OCI-LY1 (cell line): ENCODE results near the gene KCNE2.
A peak's percentile ranks its signal among the peaks of the same experiment; 100 is the strongest.

Experiments
- H2AFZ ChIP-seq: fragments of 200-600 bp; sonication (generic), shearing (Covaris generic); 2 replicates; pipeline ENCODE4 v1.6.0; 2014; ENCODE audit warnings: antibody characterized with exemption, mild to moderate bottlenecking, low read length
- H3F3A ChIP-seq: fragments of 200-600 bp; sonication (generic), shearing (Covaris generic); 2 replicates; pipeline ENCODE4 v1.6.0; 2014; ENCODE audit warnings: mild to moderate bottlenecking, antibody characterized with exemption, low read length, moderate library complexity; ENCODE audit not compliant: insufficient read depth
- H3K27ac ChIP-seq: fragments of 200-600 bp; sonication (generic); 2 replicates; pipeline ENCODE4 v1.5.1; 2014; ENCODE audit warnings: low read length, mixed run types, mild to moderate bottlenecking, low read depth; ENCODE audit not compliant: poor library complexity, severe bottlenecking
- H3K27me3 ChIP-seq: fragments of 200-600 bp; sonication (generic); 2 replicates; pipeline ENCODE4 v1.6.0; 2014; ENCODE audit warnings: antibody characterized with exemption, mild to moderate bottlenecking, low read length, moderate library complexity; ENCODE audit not compliant: insufficient read depth
- H3K36me3 ChIP-seq: fragments of 200-600 bp; sonication (generic); 2 replicates; pipeline ENCODE4 v1.6.1; 2014; ENCODE audit warnings: mild to moderate bottlenecking, antibody characterized with exemption, low read length, moderate library complexity, mixed read lengths; ENCODE audit not compliant: insufficient read depth
- H3K4me1 ChIP-seq: fragments of 200-600 bp; sonication (generic); 2 replicates; pipeline ENCODE4 v1.5.1; 2014; ENCODE audit warnings: mild to moderate bottlenecking, low read length, moderate library complexity; ENCODE audit not compliant: insufficient read depth, severe bottlenecking
- H3K4me2 ChIP-seq: fragments of 200-600 bp; sonication (generic), shearing (Covaris generic); 2 replicates; pipeline ENCODE4 v1.6.1; 2014; ENCODE audit warnings: low read length
- H3K4me3 ChIP-seq: fragments of 200-600 bp; sonication (generic); 2 replicates; pipeline ENCODE4 v1.5.1; 2014; ENCODE audit warnings: low read length, low read depth, mild to moderate bottlenecking, mixed read lengths; ENCODE audit not compliant: poor library complexity, severe bottlenecking
- H3K79me2 ChIP-seq: fragments of 200-600 bp; shearing (Covaris generic); 2 replicates; pipeline ENCODE4 v1.6.1; 2016; ENCODE audit warnings: mixed run types, low read length, mixed read lengths; ENCODE audit not compliant: insufficient read depth
- H3K9ac ChIP-seq: fragments of 200-600 bp; sonication (generic), shearing (Covaris generic); 2 replicates; pipeline ENCODE4 v1.6.1; 2014; ENCODE audit warnings: mild to moderate bottlenecking, low read length, mixed read lengths
- H3K9me2 ChIP-seq: fragments of 200-600 bp; sonication (generic), shearing (Covaris generic); 2 replicates; pipeline ENCODE4 v1.6.1; 2014; ENCODE audit warnings: low read depth, mild to moderate bottlenecking, low read length, mixed read lengths
- H3K9me3 ChIP-seq: fragments of 200-600 bp; shearing (Covaris generic); 2 replicates; pipeline ENCODE4 v1.6.1; 2014; ENCODE audit warnings: low read length, mixed read lengths
- H4K20me1 ChIP-seq: fragments of 200-600 bp; sonication (generic), shearing (Covaris generic); 2 replicates; pipeline ENCODE4 v1.6.0; 2016; ENCODE audit warnings: mild to moderate bottlenecking, low read length; ENCODE audit not compliant: insufficient read depth
- EZH2 ChIP-seq: fragments of 200-600 bp; sonication (generic), shearing (Covaris generic); IDR thresholded peaks from 2 replicates; pipeline ENCODE4 v1.8.0; 2017; ENCODE audit warnings: borderline replicate concordance, mixed run types, mild to moderate bottlenecking, antibody characterized with exemption, low read length, moderate library complexity, mixed read lengths
- TF ChIP-seq, protein P1 (sequence below): fragments of 200-600 bp; sonication (generic), shearing (Covaris generic); IDR thresholded peaks from 2 replicates; pipeline ENCODE4 v1.5.1; 2017; ENCODE audit warnings: mild to moderate bottlenecking, antibody characterized with exemption, low read length, moderate library complexity, mixed read lengths

Gene KCNE2

DNA sequence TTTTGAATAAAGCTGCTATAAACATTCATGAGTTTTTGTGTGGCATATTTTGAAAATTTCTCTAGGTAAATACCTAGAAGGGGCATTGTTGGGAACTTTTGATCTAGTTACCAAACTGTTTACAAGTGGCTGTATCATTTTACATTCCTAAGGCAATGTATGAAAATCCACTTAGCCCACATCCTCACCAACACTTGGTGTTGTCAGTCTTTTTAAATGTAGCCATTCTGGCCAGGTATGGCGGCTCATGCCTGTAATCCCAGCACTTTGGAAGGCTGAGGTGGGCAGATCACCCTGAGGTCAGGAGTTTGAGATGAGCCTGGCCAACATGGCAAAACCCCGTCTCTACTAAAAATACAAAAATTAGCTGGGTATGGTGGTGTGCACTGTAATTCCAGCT is 5.9 kb upstream of the KCNE2 start:
- peaks cover 19% of the 10 kb centered on the region for H3K4me1 ChIP-seq
- H3K9me3 ChIP-seq, result no peaks in the 10 kb centered on the region
- no peak overlapping the region for H3K27ac ChIP-seq
- H3K4me2 ChIP-seq, result no peak overlapping the region
- H3K9me2 ChIP-seq, result no peaks in the 10 kb centered on the region
- no peak overlapping the region for H3K4me3 ChIP-seq
- peaks cover 3% of the 10 kb centered on the region; the same call in 1 of the 2 replicates for H3K27me3 ChIP-seq
- no peak overlapping the region for H3K9ac ChIP-seq
- H3K36me3 ChIP-seq, result no peaks in the 10 kb centered on the region; the same call in 1 of the 2 replicates
- no peaks in the 10 kb centered on the region for H4K20me1 ChIP-seq
- no peaks in the 10 kb centered on the region for H3F3A ChIP-seq
- no peaks in the 10 kb centered on the region for H3K79me2 ChIP-seq
- TF ChIP-seq, protein P1, sequence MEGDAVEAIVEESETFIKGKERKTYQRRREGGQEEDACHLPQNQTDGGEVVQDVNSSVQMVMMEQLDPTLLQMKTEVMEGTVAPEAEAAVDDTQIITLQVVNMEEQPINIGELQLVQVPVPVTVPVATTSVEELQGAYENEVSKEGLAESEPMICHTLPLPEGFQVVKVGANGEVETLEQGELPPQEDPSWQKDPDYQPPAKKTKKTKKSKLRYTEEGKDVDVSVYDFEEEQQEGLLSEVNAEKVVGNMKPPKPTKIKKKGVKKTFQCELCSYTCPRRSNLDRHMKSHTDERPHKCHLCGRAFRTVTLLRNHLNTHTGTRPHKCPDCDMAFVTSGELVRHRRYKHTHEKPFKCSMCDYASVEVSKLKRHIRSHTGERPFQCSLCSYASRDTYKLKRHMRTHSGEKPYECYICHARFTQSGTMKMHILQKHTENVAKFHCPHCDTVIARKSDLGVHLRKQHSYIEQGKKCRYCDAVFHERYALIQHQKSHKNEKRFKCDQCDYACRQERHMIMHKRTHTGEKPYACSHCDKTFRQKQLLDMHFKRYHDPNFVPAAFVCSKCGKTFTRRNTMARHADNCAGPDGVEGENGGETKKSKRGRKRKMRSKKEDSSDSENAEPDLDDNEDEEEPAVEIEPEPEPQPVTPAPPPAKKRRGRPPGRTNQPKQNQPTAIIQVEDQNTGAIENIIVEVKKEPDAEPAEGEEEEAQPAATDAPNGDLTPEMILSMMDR, result no peak
- TF ChIP-seq EZH2, result no peak
- H2AFZ ChIP-seq, result no peak overlapping the region

DNA sequence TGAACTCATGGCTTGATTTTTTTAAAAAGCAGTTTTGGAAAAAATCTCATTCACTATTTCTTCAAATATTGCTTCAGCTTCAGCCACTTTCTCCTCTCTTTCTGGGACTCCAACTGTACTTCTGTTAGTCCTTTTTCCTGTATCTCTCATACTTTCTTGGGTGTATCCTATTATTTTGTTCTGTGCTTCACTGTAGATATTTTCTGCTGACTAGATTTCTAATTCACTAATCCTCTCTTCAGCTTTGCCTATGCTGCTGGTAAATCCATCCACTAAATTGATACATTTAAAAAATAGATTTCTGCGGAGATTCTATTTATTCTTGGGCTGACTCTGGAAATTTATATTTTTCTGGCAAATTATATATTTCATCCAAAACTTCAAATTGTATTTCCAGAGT is 4.9 kb upstream of the KCNE2 start:
- Histone ChIP-seq H3K27ac (no peak overlapping the region), H2AFZ (no peak overlapping the region), H3K9ac (no peak overlapping the region), H3K9me3 (no peaks in the 10 kb centered on the region), H3K36me3 (no peaks in the 10 kb centered on the region; the same call in 1 of the 2 replicates), H3F3A (no peaks in the 10 kb centered on the region), H4K20me1 (no peaks in the 10 kb centered on the region), H3K4me2 (no peak overlapping the region), H3K27me3 (peaks cover 3% of the 10 kb centered on the region; the same call in 1 of the 2 replicates), H3K4me3 (no peak overlapping the region), H3K79me2 (no peaks in the 10 kb centered on the region), H3K4me1 (peaks cover 15% of the 10 kb centered on the region), H3K9me2 (no peaks in the 10 kb centered on the region)
- no peak for TF ChIP-seq EZH2
- TF ChIP-seq, protein P1, result no peak

DNA sequence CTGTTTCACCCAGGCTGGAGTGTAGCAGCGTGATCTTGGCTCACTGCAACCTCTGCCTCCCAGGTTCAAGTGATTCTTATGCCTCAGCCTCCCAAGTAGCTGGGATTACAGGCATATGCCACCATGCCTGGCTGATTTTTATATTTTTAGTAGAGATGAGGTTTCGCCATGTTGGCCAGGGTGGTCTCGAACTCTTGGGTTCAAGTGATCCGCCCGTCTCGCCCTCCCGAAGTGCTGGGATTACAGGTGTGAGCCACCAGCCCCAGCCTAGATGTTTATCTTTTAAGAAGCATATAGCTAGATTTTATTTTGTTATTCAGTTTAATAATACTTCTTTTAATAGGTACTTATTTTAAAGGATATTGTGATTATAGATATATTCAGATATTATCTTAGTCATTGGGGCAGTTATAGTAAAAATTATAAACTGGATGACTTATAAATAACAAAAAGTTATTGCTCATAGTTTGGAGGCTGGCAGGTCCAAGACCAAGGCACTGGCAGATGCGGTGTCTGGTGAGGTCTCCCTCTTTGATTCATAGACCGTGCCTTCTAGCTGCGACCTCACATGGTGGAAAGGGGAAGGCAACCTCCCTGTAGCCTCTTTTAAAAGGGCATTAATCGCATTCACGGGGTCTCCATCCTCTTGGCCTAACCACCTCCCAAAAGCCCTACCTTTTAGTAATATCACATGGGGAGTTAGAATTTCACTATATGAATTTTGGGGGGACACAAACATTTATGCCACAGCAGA is 3.1 kb upstream of the KCNE2 start:
- Histone ChIP-seq H3K27me3 (peaks cover 3% of the 10 kb centered on the region; the same call in 1 of the 2 replicates), H3K4me3 (no peak overlapping the region), H3K9ac (no peak overlapping the region), H3F3A (no peaks in the 10 kb centered on the region), H3K27ac (no peak overlapping the region), H3K4me1 (peaks cover 14% of the 10 kb centered on the region), H3K79me2 (no peaks in the 10 kb centered on the region), H3K4me2 (no peak overlapping the region), H2AFZ (no peak overlapping the region), H3K9me2 (no peaks in the 10 kb centered on the region), H3K36me3 (no peaks in the 10 kb centered on the region; the same call in 1 of the 2 replicates), H3K9me3 (no peaks in the 10 kb centered on the region), H4K20me1 (no peaks in the 10 kb centered on the region)
- no peak for TF ChIP-seq EZH2
- TF ChIP-seq, protein P1, result peak; percentile 36
